ENCODE data around the gene SP8.

DNA sequence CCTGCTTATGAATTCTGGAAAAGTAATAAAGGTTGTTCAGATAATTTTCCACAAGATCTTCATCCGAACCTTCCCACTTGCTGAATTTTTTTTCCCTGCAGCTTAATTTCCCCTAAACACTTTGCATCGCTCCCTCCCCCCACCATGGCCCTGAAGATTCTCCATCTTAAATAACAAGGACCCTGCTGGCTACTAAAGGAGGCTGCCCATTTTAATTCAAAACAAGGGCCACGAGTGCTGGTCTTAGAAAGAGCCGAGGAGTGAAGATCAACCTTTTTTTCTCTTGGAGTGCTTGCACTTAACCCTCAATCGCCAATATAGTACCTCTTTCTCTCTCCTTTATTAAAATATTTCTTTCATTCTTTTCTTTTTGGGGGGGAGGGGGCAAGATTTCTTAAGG, 9.2 kb upstream of the SP8 start:
- TF ChIP-seq, protein P1, sequence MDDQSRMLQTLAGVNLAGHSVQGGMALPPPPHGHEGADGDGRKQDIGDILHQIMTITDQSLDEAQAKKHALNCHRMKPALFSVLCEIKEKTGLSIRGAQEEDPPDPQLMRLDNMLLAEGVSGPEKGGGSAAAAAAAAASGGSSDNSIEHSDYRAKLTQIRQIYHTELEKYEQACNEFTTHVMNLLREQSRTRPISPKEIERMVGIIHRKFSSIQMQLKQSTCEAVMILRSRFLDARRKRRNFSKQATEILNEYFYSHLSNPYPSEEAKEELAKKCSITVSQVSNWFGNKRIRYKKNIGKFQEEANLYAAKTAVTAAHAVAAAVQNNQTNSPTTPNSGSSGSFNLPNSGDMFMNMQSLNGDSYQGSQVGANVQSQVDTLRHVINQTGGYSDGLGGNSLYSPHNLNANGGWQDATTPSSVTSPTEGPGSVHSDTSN (IDR thresholded peaks at IDR 0.05) = no peak
- TF ChIP-seq RFX5 (IDR thresholded peaks at IDR 0.05; ENCODE audit: low read length) (no peak), SMC3 (IDR thresholded peaks at IDR 0.05; ENCODE audit: low read depth, low read length) (no peak), RAD21 (IDR thresholded peaks at IDR 0.05; ENCODE audit: low read length) (no peak), EZH2phosphoT487 (IDR thresholded peaks at IDR 0.05; ENCODE audit: borderline replicate concordance, low read depth) (no peak), FOSL2 (IDR thresholded peaks at IDR 0.05; ENCODE audit: borderline replicate concordance, low read depth) (no peak), GABPA (IDR thresholded peaks at IDR 0.05; ENCODE audit: low read depth) (no peak), EP300 (IDR thresholded peaks at IDR 0.05; ENCODE audit: borderline replicate concordance in 1 of 2, low read depth in 1 of 2, low read length in 1 of 2) (no peak), GATA2 (CRISPR knock-in tag; IDR thresholded peaks at IDR 0.05) (no peak)
- TF ChIP-seq, protein P2, sequence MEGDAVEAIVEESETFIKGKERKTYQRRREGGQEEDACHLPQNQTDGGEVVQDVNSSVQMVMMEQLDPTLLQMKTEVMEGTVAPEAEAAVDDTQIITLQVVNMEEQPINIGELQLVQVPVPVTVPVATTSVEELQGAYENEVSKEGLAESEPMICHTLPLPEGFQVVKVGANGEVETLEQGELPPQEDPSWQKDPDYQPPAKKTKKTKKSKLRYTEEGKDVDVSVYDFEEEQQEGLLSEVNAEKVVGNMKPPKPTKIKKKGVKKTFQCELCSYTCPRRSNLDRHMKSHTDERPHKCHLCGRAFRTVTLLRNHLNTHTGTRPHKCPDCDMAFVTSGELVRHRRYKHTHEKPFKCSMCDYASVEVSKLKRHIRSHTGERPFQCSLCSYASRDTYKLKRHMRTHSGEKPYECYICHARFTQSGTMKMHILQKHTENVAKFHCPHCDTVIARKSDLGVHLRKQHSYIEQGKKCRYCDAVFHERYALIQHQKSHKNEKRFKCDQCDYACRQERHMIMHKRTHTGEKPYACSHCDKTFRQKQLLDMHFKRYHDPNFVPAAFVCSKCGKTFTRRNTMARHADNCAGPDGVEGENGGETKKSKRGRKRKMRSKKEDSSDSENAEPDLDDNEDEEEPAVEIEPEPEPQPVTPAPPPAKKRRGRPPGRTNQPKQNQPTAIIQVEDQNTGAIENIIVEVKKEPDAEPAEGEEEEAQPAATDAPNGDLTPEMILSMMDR (IDR thresholded peaks at IDR 0.05) = no peak
- TF ChIP-seq, protein P3, sequence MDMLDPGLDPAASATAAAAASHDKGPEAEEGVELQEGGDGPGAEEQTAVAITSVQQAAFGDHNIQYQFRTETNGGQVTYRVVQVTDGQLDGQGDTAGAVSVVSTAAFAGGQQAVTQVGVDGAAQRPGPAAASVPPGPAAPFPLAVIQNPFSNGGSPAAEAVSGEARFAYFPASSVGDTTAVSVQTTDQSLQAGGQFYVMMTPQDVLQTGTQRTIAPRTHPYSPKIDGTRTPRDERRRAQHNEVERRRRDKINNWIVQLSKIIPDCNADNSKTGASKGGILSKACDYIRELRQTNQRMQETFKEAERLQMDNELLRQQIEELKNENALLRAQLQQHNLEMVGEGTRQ (IDR thresholded peaks at IDR 0.05; ENCODE audit: borderline replicate concordance, low read depth, low read length) = no peak
- TF ChIP-seq, protein P4, sequence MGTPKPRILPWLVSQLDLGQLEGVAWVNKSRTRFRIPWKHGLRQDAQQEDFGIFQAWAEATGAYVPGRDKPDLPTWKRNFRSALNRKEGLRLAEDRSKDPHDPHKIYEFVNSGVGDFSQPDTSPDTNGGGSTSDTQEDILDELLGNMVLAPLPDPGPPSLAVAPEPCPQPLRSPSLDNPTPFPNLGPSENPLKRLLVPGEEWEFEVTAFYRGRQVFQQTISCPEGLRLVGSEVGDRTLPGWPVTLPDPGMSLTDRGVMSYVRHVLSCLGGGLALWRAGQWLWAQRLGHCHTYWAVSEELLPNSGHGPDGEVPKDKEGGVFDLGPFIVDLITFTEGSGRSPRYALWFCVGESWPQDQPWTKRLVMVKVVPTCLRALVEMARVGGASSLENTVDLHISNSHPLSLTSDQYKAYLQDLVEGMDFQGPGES (IDR thresholded peaks at IDR 0.05; ENCODE audit: low read depth, low read length) = no peak
